Nucleus accumbens (tissue), 56 donors: ENCODE results near the gene SAMD3.
"Not testable (repeated sequence)": the region's sequence is repeated elsewhere in the genome, so short reads cannot be mapped to it uniquely, and the experiment has no call there.

ENCODE experiments used
- DNase-seq, 56 donors: peaks; one replicate each; lab custom pipeline; 2025; lab: John Stamatoyannopoulos, UW

Gene SAMD3, protein sequence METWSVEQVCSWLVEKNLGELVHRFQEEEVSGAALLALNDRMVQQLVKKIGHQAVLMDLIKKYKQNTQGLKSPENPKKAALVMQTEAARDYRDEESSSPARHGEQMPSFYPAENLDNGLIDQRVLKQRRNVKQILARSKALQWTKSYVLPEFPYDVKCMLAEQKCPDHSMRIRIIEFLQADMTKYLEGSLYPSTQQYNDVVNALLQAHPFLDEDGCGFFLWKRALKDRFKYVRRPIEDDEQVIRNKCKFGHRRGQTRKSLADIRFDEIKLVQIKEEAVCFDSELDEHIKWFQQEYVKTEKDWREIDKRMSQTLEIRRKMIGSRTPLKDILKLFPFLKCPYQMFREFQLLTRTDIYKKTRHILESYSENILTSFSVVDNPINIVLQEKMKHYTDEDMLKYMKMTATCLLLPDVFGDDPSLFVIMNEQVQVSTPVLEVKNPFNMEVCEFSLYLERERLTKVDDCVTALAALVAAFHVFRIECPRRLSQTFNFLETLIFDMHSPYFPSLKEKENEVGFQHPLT

DNA sequence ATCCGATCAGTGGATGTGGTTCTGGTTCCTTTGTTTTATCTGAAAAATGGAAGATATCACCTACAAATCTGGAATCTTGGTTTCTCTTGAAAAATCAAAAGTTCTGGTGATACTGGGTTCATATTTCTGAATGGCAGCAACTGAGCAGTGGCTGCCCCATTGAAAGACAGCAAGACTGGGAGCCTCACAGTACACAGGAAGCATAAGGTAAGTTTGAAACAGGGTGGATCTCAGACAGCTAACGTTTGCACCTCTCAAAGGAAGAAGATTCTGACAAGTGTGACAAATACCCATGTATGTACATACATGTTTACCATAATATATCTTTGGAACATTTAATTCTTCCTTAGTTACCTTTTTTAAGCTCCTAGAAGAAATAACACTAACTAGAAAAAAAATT lies at the start of gene SAMD3:
SAMD3 (minus strand) TSS at position 177 of the 400 bp plus-strand sequence. CDS start 7,678 bp downstream, outside the sequence.
- no peak for DNase-seq

DNA sequence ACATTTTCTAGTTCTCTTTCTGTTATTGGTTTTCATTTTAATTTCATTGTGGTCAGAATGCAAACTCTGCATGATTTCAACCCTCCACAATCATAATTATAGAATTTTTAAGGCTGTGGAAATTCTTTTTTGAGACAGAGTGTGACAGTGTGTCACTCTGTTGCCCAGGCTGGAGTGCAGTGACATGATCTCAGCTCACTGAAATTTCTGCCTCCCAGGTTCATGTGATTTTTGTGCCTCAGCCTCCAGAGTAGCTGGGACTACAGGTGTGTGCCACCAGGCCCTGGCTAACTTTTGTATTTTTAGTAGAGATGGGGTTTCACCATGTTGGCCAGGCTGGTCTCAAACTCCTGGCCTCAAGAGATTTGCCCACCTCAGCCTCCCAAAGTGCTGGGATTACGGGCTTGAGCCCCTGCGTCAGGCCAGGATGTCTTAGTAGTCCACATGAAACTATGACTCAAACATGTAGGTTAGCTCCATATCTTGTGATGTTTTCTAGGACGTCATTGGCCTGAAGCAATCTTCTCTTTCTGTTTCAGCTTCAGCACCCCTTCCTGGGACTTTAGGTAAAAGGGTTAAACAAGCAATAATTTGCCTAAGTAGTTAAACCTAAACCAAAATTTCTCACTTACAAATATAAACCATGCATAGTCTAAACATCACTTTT lies 47.4 kb upstream of the SAMD3 start:
- no peak for DNase-seq

DNA sequence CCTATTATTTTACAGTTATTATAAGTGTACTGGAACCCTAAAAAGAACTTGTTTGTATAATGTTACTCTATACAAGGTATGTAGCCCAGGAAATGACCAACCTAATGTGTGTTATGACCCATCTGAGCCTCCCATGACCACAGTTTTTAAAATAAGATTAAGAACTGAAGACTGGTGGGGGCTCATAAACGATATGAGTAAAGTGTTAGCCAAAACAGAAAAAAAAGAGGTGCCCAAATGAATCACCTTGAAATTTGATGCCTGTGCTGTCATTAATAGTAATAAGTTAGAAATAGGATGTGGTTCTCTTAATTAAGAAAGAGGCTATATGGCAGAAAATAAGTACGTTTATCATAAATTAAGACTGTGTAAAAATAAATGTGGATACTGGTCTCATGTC lies 42.8 kb upstream of the SAMD3 start:
- not testable (repeated sequence) for DNase-seq

DNA sequence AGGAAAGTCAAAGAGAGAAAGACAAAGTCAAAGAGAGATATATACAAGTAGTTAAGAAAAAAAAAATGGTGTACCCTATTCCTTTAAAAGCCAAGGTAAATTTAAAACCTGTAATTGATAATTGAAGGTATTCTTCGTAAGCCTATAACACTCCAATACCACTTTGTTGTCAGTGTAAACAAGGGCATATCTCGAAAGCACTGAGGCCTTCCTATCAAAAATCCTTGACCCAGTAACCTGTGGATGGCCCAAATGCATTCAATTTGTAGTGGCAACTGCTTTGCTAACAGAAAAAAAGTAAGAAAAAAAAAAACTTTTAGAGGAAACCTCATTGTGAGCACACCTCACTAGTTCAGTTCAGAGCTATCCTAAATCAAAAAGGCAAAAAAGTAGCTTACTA lies 39.3 kb upstream of the SAMD3 start:
- DNase-seq = no peak

DNA sequence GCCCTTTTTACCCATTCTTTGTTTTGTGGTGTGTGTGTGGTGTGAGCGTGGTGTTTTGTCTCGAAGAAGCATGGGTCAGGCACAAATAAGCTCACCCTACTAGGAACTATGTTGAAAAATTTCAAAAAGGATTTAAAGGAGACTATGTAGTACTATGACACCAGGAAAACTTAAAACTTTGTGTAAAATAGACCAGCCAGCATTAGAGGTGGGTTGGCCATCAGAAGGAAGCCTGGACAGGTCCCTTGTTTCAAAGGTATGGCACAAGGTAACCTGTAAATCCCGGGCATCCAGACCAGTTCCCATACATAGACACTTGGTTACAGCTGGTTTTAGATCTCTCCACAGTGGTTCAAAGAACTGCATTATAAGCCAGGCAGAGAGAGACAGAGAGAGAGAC lies 38.8 kb upstream of the SAMD3 start:
- DNase-seq = not testable (repeated sequence)

DNA sequence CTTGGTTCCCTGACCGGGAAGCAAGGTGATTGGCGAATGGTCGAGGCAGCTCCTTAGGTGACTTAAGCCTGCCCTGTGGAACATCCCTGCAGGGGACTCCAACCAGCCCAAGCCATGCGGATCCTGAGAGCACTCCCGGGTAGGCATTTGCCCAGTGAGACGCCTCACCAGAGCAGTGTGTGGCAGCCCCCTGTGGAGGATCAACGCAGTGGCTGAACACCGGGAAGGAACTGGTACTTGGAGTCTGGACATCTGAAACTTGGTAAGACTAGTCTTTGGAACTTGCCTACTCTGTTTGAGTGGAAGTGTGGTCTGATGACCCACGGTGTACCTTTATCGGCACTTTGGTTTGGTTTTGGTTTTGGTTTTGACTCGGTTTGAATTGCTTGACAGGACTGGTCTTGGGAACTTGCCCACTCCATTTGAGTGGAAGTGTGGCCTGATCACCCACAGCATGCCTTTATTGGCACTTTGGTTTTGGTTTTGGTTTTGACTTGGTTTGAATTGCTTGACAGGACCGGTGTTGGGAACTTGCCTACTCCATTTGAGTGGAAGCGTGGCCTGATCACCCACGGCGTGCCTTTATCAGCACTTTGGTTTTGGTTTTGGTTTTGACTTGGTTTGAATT lies 38.0 kb upstream of the SAMD3 start:
- DNase-seq = not testable (repeated sequence)

DNA sequence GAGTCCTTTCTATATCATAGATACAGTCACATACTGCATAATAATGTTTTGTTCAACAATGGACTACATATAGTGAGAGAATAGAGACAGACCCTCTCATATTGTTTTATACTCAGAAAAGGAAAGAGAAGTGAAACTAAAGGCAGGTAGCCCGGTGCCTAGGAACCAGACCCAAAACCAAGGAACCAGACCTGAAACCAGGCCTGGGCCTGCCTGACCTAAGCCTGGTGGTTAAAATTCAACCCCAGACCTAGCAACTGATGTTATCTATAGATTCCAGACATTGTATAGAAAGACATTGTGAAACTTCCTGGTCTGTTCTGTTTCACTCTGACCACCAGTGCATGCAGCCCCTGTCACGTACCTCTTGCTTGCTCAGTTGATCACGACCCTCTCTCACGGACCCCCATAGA lies 37.3 kb upstream of the SAMD3 start:
- not testable (repeated sequence) for DNase-seq

DNA sequence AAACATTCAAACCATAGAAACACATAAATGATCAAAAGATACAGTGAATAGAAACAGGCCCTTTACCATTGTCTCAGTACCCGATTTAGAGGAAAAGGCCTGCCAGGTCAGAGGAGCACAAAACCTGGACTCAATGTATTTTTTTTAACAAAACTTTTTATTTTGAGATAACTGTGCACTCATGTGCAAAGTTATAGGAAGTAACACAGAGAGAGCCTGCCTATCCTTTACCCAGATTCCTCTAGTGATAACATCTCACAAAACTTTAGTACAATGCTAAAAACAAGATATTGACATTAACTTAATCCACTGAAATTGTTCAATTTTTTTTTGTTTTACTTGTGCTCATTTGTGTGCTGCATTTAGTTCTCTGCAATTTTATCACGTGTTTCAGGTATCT lies 36.8 kb upstream of the SAMD3 start:
- DNase-seq = no peak

DNA sequence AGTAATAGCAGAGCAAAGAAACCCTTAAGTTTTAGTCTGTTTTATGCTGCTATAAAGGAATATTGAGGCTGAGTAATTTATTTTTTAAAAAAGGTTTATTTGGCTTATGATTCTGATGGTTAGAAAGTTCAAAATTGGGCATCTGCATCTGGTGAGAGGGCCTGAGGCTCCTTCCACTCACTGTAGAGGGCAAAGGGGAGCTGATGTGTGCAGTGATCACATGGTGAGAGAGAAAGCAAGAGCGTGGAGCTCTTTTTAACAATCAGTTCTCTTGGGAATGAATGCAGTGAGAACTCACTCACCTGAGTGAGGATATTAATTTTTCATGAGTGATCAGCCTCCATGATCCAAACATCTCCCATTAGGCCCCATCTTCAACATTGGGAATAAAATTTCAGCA lies 36.4 kb upstream of the SAMD3 start:
- DNase-seq = no peak

DNA sequence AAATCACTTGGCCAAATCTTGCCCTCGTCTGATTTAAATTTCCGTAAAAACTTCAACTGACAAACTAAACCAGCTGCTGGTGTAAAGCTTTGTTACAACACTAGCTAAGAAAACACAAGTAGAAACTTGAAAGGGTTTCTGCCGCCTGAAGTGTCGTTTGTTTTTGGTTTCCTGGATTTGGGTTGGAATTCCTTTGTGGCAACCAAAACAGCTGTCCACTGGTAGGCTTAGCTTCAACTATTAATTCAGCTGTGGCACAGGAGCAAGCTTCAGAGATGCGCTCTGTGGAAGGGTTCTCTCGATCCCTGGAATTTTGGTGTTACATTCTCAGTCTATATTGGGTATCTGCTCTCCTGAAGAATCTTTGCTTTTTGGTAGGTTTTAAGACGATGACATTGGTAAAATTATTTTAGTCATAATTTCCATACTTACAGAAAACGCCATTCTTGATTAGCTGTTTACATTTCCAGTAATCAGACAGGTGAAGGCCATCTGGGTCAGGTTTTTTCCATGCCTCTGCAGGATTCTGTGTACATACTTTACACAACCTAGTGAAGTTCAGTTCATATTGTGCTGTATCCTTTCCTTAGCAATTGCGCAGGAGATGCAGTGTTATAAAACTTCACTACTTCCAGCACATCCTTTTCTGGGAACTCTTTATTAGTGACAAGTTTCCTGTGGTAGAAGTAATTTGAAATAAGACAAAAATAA lies 29.9 kb upstream of the SAMD3 start:
- DNase-seq = no peak

DNA sequence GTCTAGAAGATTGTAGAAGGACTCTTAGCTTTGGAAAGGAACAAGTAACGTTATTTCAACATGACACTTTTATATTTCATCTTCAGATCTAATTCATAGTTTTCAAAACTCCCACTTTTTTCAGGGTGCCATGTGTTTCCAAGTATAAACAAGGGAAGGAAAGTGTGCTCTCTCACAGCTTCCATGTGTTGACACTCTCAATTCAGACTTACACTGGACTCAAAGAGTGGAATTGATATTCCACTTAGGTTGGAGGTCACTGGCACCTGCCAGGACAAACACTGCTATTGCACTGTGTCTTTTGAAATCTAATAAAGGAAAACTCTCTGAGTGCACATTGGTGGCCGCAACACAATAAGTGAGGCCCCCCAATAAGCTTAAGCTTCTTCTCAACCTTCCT lies 22.5 kb upstream of the SAMD3 start:
- DNase-seq = no peak

DNA sequence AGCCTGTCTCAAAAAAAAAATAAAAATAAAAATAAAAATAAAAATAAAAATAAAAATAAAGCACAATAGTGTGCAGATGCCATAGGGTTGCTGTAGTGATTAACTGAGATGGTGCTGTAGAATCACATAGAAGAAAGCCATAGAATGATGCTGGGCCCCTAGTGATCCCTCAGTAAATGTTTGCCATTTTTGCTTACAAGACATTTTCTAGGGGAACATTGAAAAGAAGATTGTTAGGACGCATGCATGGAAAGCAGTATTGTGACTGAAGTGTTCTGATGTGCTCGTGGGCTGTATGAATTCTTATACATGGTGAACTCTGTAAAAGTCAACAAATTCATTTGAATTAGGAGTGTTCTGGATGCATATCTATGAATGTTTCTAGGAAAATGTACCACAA lies 22.0 kb upstream of the SAMD3 start:
- DNase-seq = no peak

DNA sequence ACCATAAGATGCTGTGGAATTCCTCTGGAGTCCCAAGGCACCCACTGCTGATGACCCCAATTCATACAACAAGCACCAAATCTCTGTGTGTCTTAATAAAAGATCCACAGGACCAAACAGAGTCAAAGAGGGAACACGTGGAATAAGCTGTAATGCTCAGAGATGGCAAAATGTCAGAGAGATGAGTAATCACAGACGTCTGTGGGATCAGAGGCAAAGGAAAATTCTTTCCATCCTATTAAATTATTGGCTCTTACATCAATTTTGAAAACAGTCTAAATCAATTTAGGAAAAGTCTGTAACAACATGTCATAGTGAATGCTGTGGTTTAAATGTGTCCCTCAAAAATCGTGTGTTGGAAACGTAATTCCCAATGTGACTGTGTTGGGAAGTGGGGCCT lies 17.5 kb upstream of the SAMD3 start:
- DNase-seq = no peak

DNA sequence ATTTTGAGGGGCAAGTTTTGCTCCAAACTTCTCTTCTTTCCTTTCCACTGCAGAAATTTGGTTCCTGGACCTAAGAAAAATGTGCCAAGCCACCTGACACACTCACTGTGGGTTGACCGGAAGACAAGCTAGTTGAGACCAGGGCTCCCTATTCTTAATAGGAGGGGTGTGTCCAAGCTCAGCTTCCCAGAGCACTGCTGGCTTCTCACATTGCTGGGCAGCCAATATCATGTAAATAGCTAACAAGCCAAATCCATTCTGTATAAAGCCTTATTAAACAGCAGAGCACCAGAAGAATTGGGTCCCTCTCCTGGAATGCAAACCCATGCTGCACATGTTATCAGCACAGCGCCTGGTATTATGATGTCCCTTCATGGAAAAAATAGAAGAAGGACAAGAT lies 17.0 kb upstream of the SAMD3 start:
- DNase-seq = no peak

DNA sequence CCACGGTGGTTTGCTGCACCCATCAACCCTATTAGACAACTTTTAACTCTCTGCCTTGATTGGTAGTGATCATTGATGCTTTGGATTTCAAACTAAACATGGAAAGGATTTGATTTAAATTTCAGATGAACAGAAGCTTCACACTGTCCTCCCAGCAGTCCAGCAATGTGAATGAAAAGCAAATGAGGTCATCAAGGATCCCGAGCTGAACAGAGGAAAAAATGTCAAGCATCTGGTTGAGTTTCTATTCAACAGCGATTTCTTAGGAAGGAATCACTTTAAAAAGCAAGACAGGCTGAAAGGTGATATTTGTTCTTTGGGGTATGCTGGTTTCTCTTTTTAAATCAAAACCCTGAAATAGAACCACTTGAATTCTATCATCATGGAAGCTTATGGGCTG lies 10.6 kb upstream of the SAMD3 start:
- DNase-seq = no peak

DNA sequence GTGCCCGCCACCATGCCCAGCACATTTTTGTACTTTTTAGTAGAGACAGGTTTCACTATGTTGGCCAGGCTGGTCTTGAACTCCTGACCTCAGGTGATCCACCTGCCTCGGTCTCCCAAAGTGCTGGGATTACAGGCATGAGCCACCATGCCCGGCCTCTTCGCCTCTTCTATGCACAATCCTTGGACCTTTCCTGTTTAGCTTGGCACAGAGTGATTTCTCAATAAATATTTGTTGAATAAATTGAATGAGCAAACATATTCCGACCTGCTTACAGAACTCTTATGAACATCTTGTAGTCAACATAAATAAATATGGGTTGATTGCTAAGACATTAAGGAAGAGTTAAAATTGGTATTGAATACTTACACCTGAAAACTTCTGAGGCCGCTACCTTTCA lies 7.8 kb upstream of the SAMD3 start:
- not testable (repeated sequence) for DNase-seq

DNA sequence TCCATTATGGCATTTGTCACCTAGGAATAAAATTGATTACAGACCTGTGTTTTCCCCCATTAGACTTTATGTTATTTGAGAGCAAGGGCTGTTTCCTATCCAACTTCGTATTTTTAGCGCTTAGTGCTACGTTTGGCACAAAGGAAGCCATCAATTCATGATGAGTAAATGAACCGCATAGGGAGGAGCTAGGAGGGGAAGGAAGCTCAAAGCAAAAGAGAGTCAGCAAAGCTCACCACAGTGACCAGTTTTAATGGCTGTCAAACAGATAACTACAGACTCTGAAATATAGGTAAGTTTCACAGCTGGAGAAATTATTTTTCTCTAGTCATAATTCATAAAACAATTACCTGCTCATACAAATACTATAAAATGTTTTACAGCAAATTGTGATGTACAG lies 6.9 kb upstream of the SAMD3 start:
- no peak for DNase-seq

DNA sequence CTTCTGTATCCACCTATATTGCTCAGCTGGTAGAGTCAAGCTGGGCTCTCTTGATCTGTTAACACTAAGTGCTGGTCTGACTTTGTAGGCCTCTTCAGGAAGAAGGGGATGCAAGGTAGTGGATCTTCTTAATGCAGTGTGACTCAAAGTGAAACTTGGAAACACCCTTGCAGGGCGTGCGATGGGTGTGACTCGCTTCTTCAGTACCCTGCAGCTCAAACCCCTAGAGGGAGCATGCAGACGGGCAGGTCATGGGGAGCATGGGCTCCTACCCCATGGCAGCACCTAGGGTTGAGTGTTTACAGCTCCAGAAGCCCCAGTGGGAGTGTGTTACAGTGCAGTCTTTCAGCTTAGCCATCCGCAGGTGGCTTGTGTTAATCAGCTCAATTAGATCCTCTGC lies 757 bp upstream of the SAMD3 start:
- DNase-seq = no peak

DNA sequence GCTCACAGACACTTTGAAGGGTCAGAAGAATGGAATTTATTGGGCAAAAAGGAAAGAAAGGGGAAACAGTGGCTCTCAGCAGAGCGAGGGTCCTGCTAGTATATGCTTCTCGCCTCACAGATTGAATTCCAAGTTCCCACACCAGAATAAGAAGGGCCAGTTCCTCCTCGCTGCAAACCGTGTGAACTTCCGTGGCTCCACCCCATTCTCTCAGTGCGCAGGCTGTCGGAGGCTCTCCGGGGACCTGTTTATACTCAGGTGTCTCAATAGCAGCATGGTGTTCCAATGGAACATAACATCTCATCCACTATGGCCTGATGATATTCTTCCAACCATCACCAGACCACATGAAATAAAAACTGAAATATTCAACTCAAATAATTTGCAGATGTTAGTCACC lies 4.6 kb downstream of the SAMD3 start:
- DNase-seq = no peak

DNA sequence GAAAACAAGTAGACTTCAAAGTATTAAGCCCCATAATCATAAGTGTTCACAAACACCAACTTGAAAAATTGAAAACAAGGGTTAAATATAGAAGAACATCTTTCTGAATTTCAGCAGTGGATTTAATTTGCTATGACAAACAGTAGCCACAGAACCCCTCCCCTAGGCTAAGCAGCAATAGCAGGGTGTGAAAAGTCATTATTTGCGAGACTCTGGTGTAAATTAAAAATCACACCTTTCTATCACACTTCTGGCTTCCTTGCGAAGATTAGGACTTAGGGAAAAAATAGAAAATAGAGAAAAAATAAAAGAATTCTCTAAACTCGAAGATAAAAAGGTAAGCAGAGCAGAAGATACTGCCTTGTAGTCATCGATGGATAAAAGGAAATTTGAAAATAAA lies 6.1 kb downstream of the SAMD3 start:
- no peak for DNase-seq

DNA sequence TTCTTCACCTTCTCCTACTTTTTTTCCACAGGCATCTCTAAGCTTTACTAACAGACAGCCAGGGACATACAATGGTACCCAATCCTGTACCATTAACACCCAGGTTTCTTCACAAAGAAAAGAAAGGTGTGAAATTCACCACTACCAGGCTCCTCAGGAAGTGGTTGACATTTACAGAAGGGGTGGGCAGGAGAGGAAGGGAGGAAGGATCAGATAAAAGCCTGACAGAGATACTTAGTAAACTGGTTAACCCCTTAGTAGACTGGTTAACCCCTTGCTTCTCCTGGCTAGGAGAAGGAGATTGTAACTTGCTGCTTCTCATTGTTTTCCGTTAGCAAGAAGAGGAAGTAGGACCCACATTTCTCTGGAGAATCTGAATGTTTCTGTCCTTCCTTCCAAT lies 7.2 kb downstream of the SAMD3 start:
- no peak for DNase-seq
